H9 (cell line): ENCODE results near the gene MPZL1. TPM values are rescaled to one million over a fixed set of nuclear protein-coding genes. Genes with fewer than 3 reads are reported as not detected.

Experiments
- DNase-seq: peaks from one replicate; pipeline ENCODE4 v3.0.0-alpha.2; 2017
- H2AFZ ChIP-seq: one replicate; pipeline ENCODE4 v1.6.1; 2013; ENCODE audit warnings: mild to moderate bottlenecking, low read length, control low read depth, moderate library complexity
- H2AK5ac ChIP-seq: 2 replicates; pipeline ENCODE4 v1.6.1; 2013; ENCODE audit warnings: low read length, control low read depth, mixed read lengths; ENCODE audit not compliant: insufficient read length
- H2BK120ac ChIP-seq: one replicate; pipeline ENCODE4 v1.6.1; 2013; ENCODE audit warnings: low read depth, mild to moderate bottlenecking, low read length, control low read depth, inconsistent platforms; ENCODE audit not compliant: poor library complexity, severe bottlenecking
- H2BK12ac ChIP-seq: 2 replicates; pipeline ENCODE4 v1.6.1; 2013; ENCODE audit warnings: low read length, control low read depth, mixed read lengths, low read depth; ENCODE audit not compliant: insufficient read length
- H2BK15ac ChIP-seq: 2 replicates; pipeline ENCODE4 v1.6.1; 2013; ENCODE audit warnings: low read depth, low read length, control low read depth
- H2BK20ac ChIP-seq: one replicate; pipeline ENCODE4 v1.6.1; 2013; ENCODE audit warnings: low read depth, mild to moderate bottlenecking, low read length, control low read depth, inconsistent platforms; ENCODE audit not compliant: poor library complexity, severe bottlenecking
- H2BK5ac ChIP-seq: 2 replicates; pipeline ENCODE4 v1.6.1; 2013; ENCODE audit warnings: low read length, control low read depth, mixed read lengths; ENCODE audit not compliant: insufficient read length
- H3K14ac ChIP-seq: 2 replicates; pipeline ENCODE4 v1.6.1; 2013; ENCODE audit warnings: low read length, control low read depth; ENCODE audit not compliant: insufficient read depth
- H3K18ac ChIP-seq: 2 replicates; pipeline ENCODE4 v1.6.1; 2013; ENCODE audit warnings: low read depth, mild to moderate bottlenecking, mixed read lengths, low read length, control low read depth; ENCODE audit not compliant: insufficient read length
- H3K23ac ChIP-seq: 2 replicates; pipeline ENCODE4 v1.6.1; 2013; ENCODE audit warnings: low read length, control low read depth, mixed read lengths, low read depth; ENCODE audit not compliant: insufficient read length
- H3K23me2 ChIP-seq: 2 replicates; pipeline ENCODE4 v1.6.1; 2013; ENCODE audit warnings: low read depth, mild to moderate bottlenecking, mixed read lengths, low read length, control low read depth; ENCODE audit not compliant: insufficient read length, poor library complexity, severe bottlenecking
- H3K27ac ChIP-seq: 2 replicates; pipeline ENCODE4 v1.5.1; 2013; ENCODE audit warnings: low read length, control low read depth, mixed read lengths, low read depth; ENCODE audit not compliant: insufficient read length
- H3K27me3 ChIP-seq: 2 replicates; pipeline ENCODE4 v1.6.1; 2013; ENCODE audit warnings: low read length, control low read depth, inconsistent platforms; ENCODE audit not compliant: insufficient read depth
- H3K4ac ChIP-seq: 2 replicates; pipeline ENCODE4 v1.6.1; 2013; ENCODE audit warnings: low read depth, mild to moderate bottlenecking, control low read depth, inconsistent platforms, low read length, moderate library complexity
- H3K4me1 ChIP-seq: 2 replicates; pipeline ENCODE4 v1.6.1; 2013; ENCODE audit warnings: low read length, control low read depth, inconsistent platforms; ENCODE audit not compliant: insufficient read depth
- H3K4me2 ChIP-seq: 2 replicates; pipeline ENCODE4 v1.6.1; 2013; ENCODE audit warnings: low read length, control low read depth, mixed read lengths; ENCODE audit not compliant: insufficient read length, insufficient read depth
- H3K56ac ChIP-seq: 2 replicates; pipeline ENCODE4 v1.6.1; 2013; ENCODE audit warnings: low read depth, mild to moderate bottlenecking, mixed read lengths, low read length, control low read depth; ENCODE audit not compliant: insufficient read length
- H3K79me1 ChIP-seq: 2 replicates; pipeline ENCODE4 v1.6.1; 2013; ENCODE audit warnings: low read depth, mild to moderate bottlenecking, moderate library complexity, low read length, control low read depth, inconsistent platforms; ENCODE audit not compliant: insufficient read depth, poor library complexity, severe bottlenecking
- H3K79me2 ChIP-seq: 2 replicates; pipeline ENCODE4 v1.6.1; 2013; ENCODE audit warnings: low read length, control low read depth, inconsistent platforms; ENCODE audit not compliant: insufficient read depth
- H3K9ac ChIP-seq: 2 replicates; pipeline ENCODE4 v1.6.1; 2013; ENCODE audit warnings: low read length, control low read depth, mixed read lengths; ENCODE audit not compliant: insufficient read length; ENCODE audit errors: extremely low read depth
- H3K9me3 ChIP-seq: one replicate; pipeline ENCODE4 v1.6.1; 2013; ENCODE audit warnings: low read depth, low read length, inconsistent platforms; ENCODE audit not compliant: control insufficient read depth
- H3T11ph ChIP-seq: one replicate; pipeline ENCODE4 v1.6.1; 2013; ENCODE audit warnings: mild to moderate bottlenecking, low read length, control low read depth, inconsistent platforms
- H4K20me1 ChIP-seq: one replicate; pipeline ENCODE4 v1.6.1; 2013; ENCODE audit not compliant: control insufficient read depth, insufficient read length, insufficient read depth
- H4K5ac ChIP-seq: 2 replicates; pipeline ENCODE4 v1.6.1; 2013; ENCODE audit warnings: low read depth, mild to moderate bottlenecking, mixed read lengths, low read length, control low read depth; ENCODE audit not compliant: insufficient read length
- H4K8ac ChIP-seq: replicated peaks from 2 replicates; pipeline ENCODE4 v1.6.1; 2013; ENCODE audit warnings: low read length, control low read depth, mixed read lengths, low read depth; ENCODE audit not compliant: insufficient read length
- H4K91ac ChIP-seq: 2 replicates; pipeline ENCODE4 v1.6.1; 2013; ENCODE audit warnings: low read depth, mild to moderate bottlenecking, moderate library complexity, mixed read lengths, low read length, control low read depth; ENCODE audit not compliant: insufficient read length
- H3K27ac Mint-ChIP-seq, 3 experiments: 2 replicates in 2 of 3; 3 replicates in 1 of 3; pipeline ENCODE4 v1.8.0; 2020 to 2021; ENCODE audit warnings: mixed read lengths in 3 of 3, mild to moderate bottlenecking in 1 of 3, moderate library complexity in 1 of 3
- H3K27me3 Mint-ChIP-seq: 2 replicates; pipeline ENCODE4 v1.8.0; 2021; ENCODE audit warnings: low read depth, mild to moderate bottlenecking, moderate library complexity, mixed read lengths
- H3K36me3 Mint-ChIP-seq, 3 experiments: 2 replicates in 2 of 3; 3 replicates in 1 of 3; pipeline ENCODE4 v1.8.0; 2020 to 2021; ENCODE audit warnings: low read depth in 3 of 3, mixed read lengths in 3 of 3; ENCODE audit not compliant: insufficient read depth in 1 of 3
- H3K4me1 Mint-ChIP-seq, 2 experiments: 2 replicates each; pipeline ENCODE4 v1.8.0; 2020; ENCODE audit warnings: mixed read lengths in 2 of 2
- H3K4me3 Mint-ChIP-seq, 2 experiments: 2 replicates in 1 of 2; 3 replicates in 1 of 2; pipeline ENCODE4 v1.8.0; 2020 to 2021; ENCODE audit warnings: mild to moderate bottlenecking in 2 of 2, mixed read lengths in 2 of 2, moderate library complexity in 1 of 2
- H3K9me3 Mint-ChIP-seq, 2 experiments: 2 replicates in 1 of 2; 3 replicates in 1 of 2; pipeline ENCODE4 v1.8.0; 2020; ENCODE audit warnings: mild to moderate bottlenecking in 2 of 2, mixed read lengths in 2 of 2, moderate library complexity in 1 of 2
- CTCF ChIP-seq: fragments of 200-600 bp; sonication (generic); conservative IDR thresholded peaks from 3 replicates; pipeline ENCODE4 v1.8.0; 2021; ENCODE audit warnings: antibody characterized with exemption, mild to moderate bottlenecking
- WGBS: extraction: QIAGEN DNeasy Blood & Tissue Kit; methylation state at CpG from one replicate; pipeline ENCODE4 v1.1.7; 2013; ENCODE audit warnings: missing lambda C conversion rate, low lambda C conversion rate, mixed read lengths; ENCODE audit not compliant: insufficient read length; ENCODE audit errors: extremely low coverage; 5-methylcytosine and 5-hydroxymethylcytosine counted together
- total RNA-seq: library from RNA; stranded (reverse); gene quantifications from 2 replicates; pipeline ENCODE4 v1.2.1, GENCODE V29; 2021

MPZL1 gene
- total RNA-seq, 1 experiment from 2014 or later: 60.7 TPM

GRCh38 chr1:167764458-167765330 lies 42.9 kb downstream of the MPZL1 start:
- Histone ChIP-seq H4K20me1 (no peaks in the 10 kb centered on the region), H4K8ac (no peak overlapping the region), H3K23me2 (no peaks in the 10 kb centered on the region), H2AFZ (no peak overlapping the region), H2BK5ac (no peak overlapping the region), H3K27ac (no peak overlapping the region), H2BK15ac (no peak overlapping the region), H3K79me1 (peaks cover 2% of the 10 kb centered on the region), H3K9me3 (no peaks in the 10 kb centered on the region), H3T11ph (no peak overlapping the region), H2BK120ac (no peak overlapping the region), H3K4me1 (peaks cover under 1% of the 10 kb centered on the region; the same call in 1 of the 2 replicates), H3K79me2 (no peaks in the 10 kb centered on the region), H3K27me3 (no peaks in the 10 kb centered on the region; the same call in 1 of the 2 replicates), H4K5ac (no peak overlapping the region), H2BK20ac (no peak overlapping the region), H3K4ac (no peak overlapping the region), H3K4me2 (no peak overlapping the region), H3K56ac (no peak overlapping the region), H3K23ac (no peak overlapping the region), H2BK12ac (no peak overlapping the region), H3K9ac (no peak overlapping the region), H2AK5ac (no peak overlapping the region), H3K14ac (no peak overlapping the region), H3K18ac (no peak overlapping the region), H4K91ac (no peak overlapping the region)
- Mint-ChIP-seq H3K4me3 (no peak overlapping the region), H3K36me3 (peaks cover 22 to 32% (median 32%) of the 10 kb centered on the region in 3 experiments), H3K9me3 (no peaks in the 10 kb centered on the region; a peak in 1 of 5 replicates), H3K4me1 (peaks cover 12 to 24% of the 10 kb centered on the region in 2 experiments), H3K27me3 (peaks cover 30% of the 10 kb centered on the region), H3K27ac (no peak overlapping the region)
- no peak for DNase-seq
- no CpG with 5 or more reads among the region's 5 CpGs for WGBS
- TF ChIP-seq CTCF: no peak
